ENCODE data around the gene DOCK2.
A peak's percentile ranks its signal among the peaks of the same experiment; 100 is the strongest.

The DOCK2 gene

GRCh38 chr5:169918228-169918627 lies 281.2 kb downstream of the DOCK2 start:
- no peak overlapping the region for H3K27ac ChIP-seq
- TF ChIP-seq, protein P1, sequence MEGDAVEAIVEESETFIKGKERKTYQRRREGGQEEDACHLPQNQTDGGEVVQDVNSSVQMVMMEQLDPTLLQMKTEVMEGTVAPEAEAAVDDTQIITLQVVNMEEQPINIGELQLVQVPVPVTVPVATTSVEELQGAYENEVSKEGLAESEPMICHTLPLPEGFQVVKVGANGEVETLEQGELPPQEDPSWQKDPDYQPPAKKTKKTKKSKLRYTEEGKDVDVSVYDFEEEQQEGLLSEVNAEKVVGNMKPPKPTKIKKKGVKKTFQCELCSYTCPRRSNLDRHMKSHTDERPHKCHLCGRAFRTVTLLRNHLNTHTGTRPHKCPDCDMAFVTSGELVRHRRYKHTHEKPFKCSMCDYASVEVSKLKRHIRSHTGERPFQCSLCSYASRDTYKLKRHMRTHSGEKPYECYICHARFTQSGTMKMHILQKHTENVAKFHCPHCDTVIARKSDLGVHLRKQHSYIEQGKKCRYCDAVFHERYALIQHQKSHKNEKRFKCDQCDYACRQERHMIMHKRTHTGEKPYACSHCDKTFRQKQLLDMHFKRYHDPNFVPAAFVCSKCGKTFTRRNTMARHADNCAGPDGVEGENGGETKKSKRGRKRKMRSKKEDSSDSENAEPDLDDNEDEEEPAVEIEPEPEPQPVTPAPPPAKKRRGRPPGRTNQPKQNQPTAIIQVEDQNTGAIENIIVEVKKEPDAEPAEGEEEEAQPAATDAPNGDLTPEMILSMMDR (conservative IDR thresholded peaks at IDR 0.05), result no peak

GRCh38 chr5:169920474-169920873 lies 283.4 kb downstream of the DOCK2 start:
- TF ChIP-seq, protein P1 (conservative IDR thresholded peaks at IDR 0.05), result no peak

DNA sequence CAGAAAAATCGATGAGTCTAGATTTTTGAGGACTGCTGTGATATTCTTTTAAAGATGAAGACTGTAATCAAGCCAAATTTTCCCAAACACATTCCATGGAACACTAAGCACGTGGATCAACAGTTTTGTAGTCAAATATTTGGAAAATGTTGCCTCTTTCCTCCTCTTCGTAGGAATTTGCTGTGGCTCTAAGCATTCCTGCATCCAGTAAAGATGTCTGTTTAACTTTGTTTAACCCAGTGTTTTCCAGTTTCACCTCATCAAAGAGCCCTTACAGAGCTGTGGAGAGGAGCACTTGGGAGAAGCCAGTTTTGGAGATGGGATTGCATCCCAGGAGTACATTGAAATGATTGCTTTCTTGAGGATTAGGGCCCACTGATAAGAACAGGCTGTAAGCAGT lies 284.3 kb downstream of the DOCK2 start:
- TF ChIP-seq, protein P1 (conservative IDR thresholded peaks at IDR 0.05), result no peak
- peak overlapping the region; percentile 60 for H3K27ac ChIP-seq

More at GRCh38 chr5:169920474-169920873, 283.4 kb downstream of the DOCK2 start:
- peak overlapping the region; percentile 60; the same call in 1 of the 2 replicates for H3K27ac ChIP-seq

DNA sequence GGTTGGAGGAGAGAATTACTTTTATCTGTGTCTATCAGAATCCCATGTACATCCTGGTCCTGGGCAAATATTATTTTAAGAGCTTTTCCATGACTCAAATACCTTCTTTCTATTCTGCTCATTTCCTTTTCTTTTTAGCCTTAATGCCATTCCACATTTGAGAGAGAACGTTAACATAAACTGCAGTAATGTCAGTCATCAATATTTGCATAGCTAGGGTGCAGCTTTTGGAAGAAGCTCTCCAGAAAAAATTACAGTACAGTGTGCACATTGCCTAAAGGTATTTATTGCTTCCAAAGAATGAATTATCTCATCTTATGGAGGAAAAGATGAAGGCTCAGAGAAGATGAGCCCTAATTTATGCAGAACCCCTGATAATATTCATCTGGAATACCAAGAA lies 284.9 kb downstream of the DOCK2 start:
- H3K27ac ChIP-seq, result peak overlapping the region; percentile 60
- TF ChIP-seq, protein P1 (conservative IDR thresholded peaks at IDR 0.05), result no peak

DNA sequence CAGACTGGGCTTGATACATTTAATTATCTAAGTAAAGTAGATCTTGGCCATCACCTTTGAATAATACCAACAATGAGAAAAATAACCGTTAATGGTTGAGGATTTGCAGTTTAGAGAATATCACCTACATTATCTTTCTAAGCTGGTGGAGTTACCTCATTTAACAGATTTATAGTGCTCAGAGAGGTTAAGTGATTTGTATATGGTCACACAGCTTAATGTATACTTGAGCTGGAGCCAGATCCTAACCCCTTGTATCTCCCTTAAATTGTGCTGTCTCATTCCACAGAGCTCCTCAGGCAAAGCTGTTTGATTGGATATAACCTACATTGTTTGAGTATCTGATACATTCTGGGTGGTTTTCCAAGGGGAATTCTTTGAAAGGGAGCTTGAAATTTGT lies 285.4 kb downstream of the DOCK2 start:
- TF ChIP-seq, protein P1 (conservative IDR thresholded peaks at IDR 0.05), result no peak
- H3K27ac ChIP-seq, result peak overlapping the region; percentile 60

- peak overlapping the region; percentile 60 for H3K27ac ChIP-seq
Measured at GRCh38 chr5:169923988-169924387, 286.9 kb downstream of the DOCK2 start.

GRCh38 chr5:169933127-169933526 lies 296.1 kb downstream of the DOCK2 start:
- TF ChIP-seq, protein P1 (conservative IDR thresholded peaks at IDR 0.05), result no peak
- H3K27ac ChIP-seq, result peak overlapping the region; percentile 99

More at GRCh38 chr5:169923988-169924387, 286.9 kb downstream of the DOCK2 start:
- TF ChIP-seq, protein P1 (conservative IDR thresholded peaks at IDR 0.05), result no peak
